Chondrocyte (in vitro differentiated cells): Measurements from ENCODE around the gene SIDT2. TPM values are rescaled to one million over a fixed set of nuclear protein-coding genes. Genes with fewer than 3 reads are reported as not detected.
A peak's percentile ranks its signal among the peaks of the same experiment; 100 is the strongest.

Source experiments
- DNase-seq: peaks from one replicate; pipeline ENCODE4 v3.0.0; 2021; ENCODE audit warnings: mixed read lengths, low spot score
- H3K27ac Mint-ChIP-seq: one replicate; pipeline ENCODE4 v1.8.0; 2021; ENCODE audit warnings: mild to moderate bottlenecking, moderate library complexity, mixed read lengths; ENCODE audit not compliant: unreplicated experiment
- H3K27me3 Mint-ChIP-seq: 2 replicates; pipeline ENCODE4 v1.8.0; 2021; ENCODE audit warnings: low read depth, mixed read lengths
- H3K36me3 Mint-ChIP-seq: 2 replicates; pipeline ENCODE4 v1.8.0; 2021; ENCODE audit warnings: low read depth, mixed read lengths
- H3K4me1 Mint-ChIP-seq: 2 replicates; pipeline ENCODE4 v1.8.0; 2021; ENCODE audit warnings: low read depth, mild to moderate bottlenecking, mixed read lengths
- H3K4me3 Mint-ChIP-seq: one replicate; pipeline ENCODE4 v1.8.0; 2021; ENCODE audit warnings: mild to moderate bottlenecking, moderate library complexity, mixed read lengths; ENCODE audit not compliant: unreplicated experiment
- H3K9me3 Mint-ChIP-seq: 2 replicates; pipeline ENCODE4 v1.8.0; 2021; ENCODE audit warnings: low read depth, mixed read lengths
- CTCF ChIP-seq: fragments of 200-600 bp; sonication (generic); IDR thresholded peaks from 2 replicates; pipeline ENCODE4 v1.5.0; 2021; ENCODE audit warnings: antibody characterized with exemption, mild to moderate bottlenecking, moderate library complexity
- total RNA-seq: library from RNA; stranded (reverse); gene quantifications from 3 replicates; pipeline ENCODE4 v1.2.1, GENCODE V29; 2021

SIDT2 gene
- total RNA-seq, 1 donor from 2014 or later: 38.8 TPM

GRCh38 chr11:117223741-117224689 lies 45.5 kb downstream of the SIDT2 start:
- Mint-ChIP-seq H3K9me3 (no peaks in the 10 kb centered on the region), H3K4me1 (peaks cover 41% of the 10 kb centered on the region), H3K36me3 (peaks cover 16% of the 10 kb centered on the region), H3K4me3 (no peak overlapping the region), H3K27ac (peak overlapping the region; percentile 22), H3K27me3 (no peaks in the 10 kb centered on the region)
- DNase-seq: no peak
- no peak for TF ChIP-seq CTCF

- peaks cover 41% of the 10 kb centered on the region for H3K4me1 Mint-ChIP-seq
- H3K27me3 Mint-ChIP-seq: no peaks in the 10 kb centered on the region
- DNase-seq: no peak
- TF ChIP-seq CTCF: no peak
- no peak overlapping the region for H3K27ac Mint-ChIP-seq
- no peak overlapping the region for H3K4me3 Mint-ChIP-seq
- H3K36me3 Mint-ChIP-seq: peaks cover 12% of the 10 kb centered on the region
- no peaks in the 10 kb centered on the region for H3K9me3 Mint-ChIP-seq
Measured at GRCh38 chr11:117225553-117226170, 47.1 kb downstream of the SIDT2 start.

DNA sequence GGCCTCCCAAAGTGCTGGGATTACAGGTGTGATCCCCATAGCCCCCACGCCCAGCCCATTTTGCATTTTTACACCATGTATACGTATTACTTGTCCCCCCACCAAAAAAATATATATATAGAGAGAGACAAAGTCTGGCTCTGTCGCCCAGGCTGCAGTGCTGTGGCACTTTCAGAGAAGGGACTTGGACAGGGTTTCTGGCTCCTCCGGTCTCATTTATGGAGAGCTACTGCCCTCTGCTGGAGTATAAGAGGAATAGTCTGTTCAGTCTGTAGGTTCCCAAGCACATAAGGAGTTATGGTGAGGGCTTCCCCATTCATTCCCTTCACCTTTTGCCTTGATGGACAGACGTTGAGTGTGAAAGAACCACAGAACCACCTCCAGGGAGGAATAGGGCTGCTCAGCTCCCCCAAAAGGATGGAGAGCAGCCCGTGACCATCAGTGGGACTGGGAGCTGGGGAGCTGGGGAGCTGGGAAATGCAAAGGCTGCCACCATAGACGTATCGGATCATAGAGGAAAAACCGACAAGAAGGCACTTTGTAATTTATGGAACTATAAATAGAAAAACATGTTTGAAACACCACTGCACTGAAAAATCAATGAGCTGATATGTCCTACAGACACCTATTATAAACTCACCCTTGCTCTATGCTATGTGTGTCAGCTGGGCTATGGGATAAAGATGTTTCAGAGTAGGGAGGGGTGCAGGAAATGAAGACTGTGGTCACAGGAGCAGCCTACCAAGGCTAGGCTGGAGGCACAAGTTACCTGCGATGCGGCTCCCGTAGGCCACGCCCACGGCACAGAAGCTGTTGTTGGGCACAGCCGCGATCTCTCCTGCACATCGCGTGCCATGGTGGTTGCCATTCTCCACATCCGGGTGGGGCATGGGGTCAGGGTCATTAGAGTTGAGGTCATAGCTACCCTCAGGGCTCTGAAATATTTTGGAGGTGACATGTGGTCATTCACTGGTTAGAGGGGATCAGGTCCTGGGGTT lies 48.1 kb downstream of the SIDT2 start:
- TF ChIP-seq CTCF: peak; percentile 90
- no peak overlapping the region for H3K4me3 Mint-ChIP-seq
- peak overlapping the region; percentile 65 for H3K27ac Mint-ChIP-seq
- peaks cover 41% of the 10 kb centered on the region for H3K4me1 Mint-ChIP-seq
- no peak for DNase-seq
- peaks cover 12% of the 10 kb centered on the region for H3K36me3 Mint-ChIP-seq
- no peaks in the 10 kb centered on the region for H3K27me3 Mint-ChIP-seq
- no peaks in the 10 kb centered on the region for H3K9me3 Mint-ChIP-seq

- Mint-ChIP-seq H3K9me3 (no peaks in the 10 kb centered on the region), H3K4me3 (no peak overlapping the region), H3K27ac (no peak overlapping the region), H3K27me3 (no peaks in the 10 kb centered on the region), H3K36me3 (peaks cover 12% of the 10 kb centered on the region), H3K4me1 (peaks cover 31% of the 10 kb centered on the region)
- DNase-seq: no peak
- TF ChIP-seq CTCF: no peak
Measured at GRCh38 chr11:117228091-117228490, 49.5 kb downstream of the SIDT2 start.
